ENCODE data around the gene CORO1A.

Gene CORO1A

GRCh38 chr16:30149250-30149930 lies 34.0 kb upstream of the CORO1A start:
- no peak overlapping the region for H2BK5ac ChIP-seq (ENCODE audit: low read depth, low read length, poor library complexity, severe bottlenecking)
- H2AFZ ChIP-seq (ENCODE audit: low read depth, low read length), result no peak overlapping the region
- H3K9me3 ChIP-seq (ENCODE audit: control insufficient read depth, low read length), result peaks cover 10% of the 10 kb centered on the region
- no peak overlapping the region for H3K4me2 ChIP-seq (ENCODE audit: low read length, poor library complexity, severe bottlenecking)
- no peak overlapping the region for H3K4ac ChIP-seq (ENCODE audit: low read depth in 1 of 2, low read length in 2 of 2)
- 80% methylated on average over 4 of the region's 5 CpGs for WGBS
- H3K79me1 ChIP-seq (replicated peaks; ENCODE audit: low read length, poor library complexity, severe bottlenecking), result no peaks in the 10 kb centered on the region
- DNase-seq, result no peak
- no peak overlapping the region for H3K27ac ChIP-seq (ENCODE audit: low read length, poor library complexity, severe bottlenecking)
- no peak overlapping the region for H3K9ac ChIP-seq (ENCODE audit: low read length)
- H2BK120ac ChIP-seq (ENCODE audit: low read depth, low read length), result no peak overlapping the region
- H2AK5ac ChIP-seq (ENCODE audit: low read length, severe bottlenecking), result no peak overlapping the region
- H3K18ac ChIP-seq (ENCODE audit: low read depth in 1 of 2, low read length in 2 of 2), result no peak overlapping the region
- H3K4me1 ChIP-seq (ENCODE audit: control insufficient read depth, insufficient read depth, low read depth, low read length), result no peaks in the 10 kb centered on the region
- H4K8ac ChIP-seq (ENCODE audit: low read length), result no peak overlapping the region
- H3K36me3 ChIP-seq (ENCODE audit: control insufficient read depth in 1 of 2, insufficient read depth in 2 of 2, low read depth in 1 of 2, low read length in 2 of 2), result no peaks in the 10 kb centered on the region
- no peak overlapping the region for H2BK12ac ChIP-seq (ENCODE audit: low read length in 2 of 2)
- no peaks in the 10 kb centered on the region for H3K27me3 ChIP-seq (ENCODE audit: control insufficient read depth in 1 of 2, insufficient read depth in 1 of 2, low read length in 2 of 2)
- H4K91ac ChIP-seq (ENCODE audit: low read length), result no peak overlapping the region
- H3K14ac ChIP-seq (ENCODE audit: low read length in 2 of 2), result no peak overlapping the region
- no peak overlapping the region for H2BK15ac ChIP-seq (ENCODE audit: low read depth, poor library complexity, severe bottlenecking)
- no peak overlapping the region for H3K4me3 ChIP-seq (ENCODE audit: insufficient read depth in 1 of 2, low read depth in 1 of 2, low read length in 2 of 2)
- no peak overlapping the region for H3K23ac ChIP-seq (ENCODE audit: low read length in 2 of 2)

- no peak overlapping the region for H2BK5ac ChIP-seq (ENCODE audit: low read depth, low read length, poor library complexity, severe bottlenecking)
- no peak for DNase-seq
- no peak overlapping the region for H2BK12ac ChIP-seq (ENCODE audit: low read length in 2 of 2)
- no peak overlapping the region for H3K18ac ChIP-seq (ENCODE audit: low read depth in 1 of 2, low read length in 2 of 2)
- H4K91ac ChIP-seq (ENCODE audit: low read length), result no peak overlapping the region
- no peak overlapping the region for H4K8ac ChIP-seq (ENCODE audit: low read length)
- H3K14ac ChIP-seq (ENCODE audit: low read length in 2 of 2), result no peak overlapping the region
- H3K9me3 ChIP-seq (ENCODE audit: control insufficient read depth, low read length), result peaks cover 10% of the 10 kb centered on the region
- H2BK15ac ChIP-seq (ENCODE audit: low read depth, poor library complexity, severe bottlenecking), result no peak overlapping the region
- H2AFZ ChIP-seq (ENCODE audit: low read depth, low read length), result peak overlapping the region; percentile 14
- no peaks in the 10 kb centered on the region for H3K79me1 ChIP-seq (replicated peaks; ENCODE audit: low read length, poor library complexity, severe bottlenecking)
- no peaks in the 10 kb centered on the region for H3K27me3 ChIP-seq (ENCODE audit: control insufficient read depth in 1 of 2, insufficient read depth in 1 of 2, low read length in 2 of 2)
- 74% methylated on average over 7 of the region's 7 CpGs for WGBS
- no peak overlapping the region for H3K9ac ChIP-seq (ENCODE audit: low read length)
- H3K4me2 ChIP-seq (ENCODE audit: low read length, poor library complexity, severe bottlenecking), result no peak overlapping the region
- H2AK5ac ChIP-seq (ENCODE audit: low read length, severe bottlenecking), result no peak overlapping the region
- no peaks in the 10 kb centered on the region for H3K36me3 ChIP-seq (ENCODE audit: control insufficient read depth in 1 of 2, insufficient read depth in 2 of 2, low read depth in 1 of 2, low read length in 2 of 2)
- H3K27ac ChIP-seq (ENCODE audit: low read length, poor library complexity, severe bottlenecking), result no peak overlapping the region
- H3K4me1 ChIP-seq (ENCODE audit: control insufficient read depth, insufficient read depth, low read depth, low read length), result no peaks in the 10 kb centered on the region
- no peak overlapping the region for H2BK120ac ChIP-seq (ENCODE audit: low read depth, low read length)
- no peak overlapping the region for H3K4ac ChIP-seq (ENCODE audit: low read depth in 1 of 2, low read length in 2 of 2)
- no peak overlapping the region for H3K4me3 ChIP-seq (ENCODE audit: insufficient read depth in 1 of 2, low read depth in 1 of 2, low read length in 2 of 2)
- H3K23ac ChIP-seq (ENCODE audit: low read length in 2 of 2), result peak overlapping the region in 1 of 2 experiments; percentile 94
Observed at GRCh38 chr16:30151091-30151490, 32.3 kb upstream of the CORO1A start.

GRCh38 chr16:30152517-30152916 lies 30.9 kb upstream of the CORO1A start:
- Histone ChIP-seq H4K91ac (ENCODE audit: low read length) (no peak overlapping the region), H3K79me1 (replicated peaks; ENCODE audit: low read length, poor library complexity, severe bottlenecking) (no peaks in the 10 kb centered on the region), H2BK12ac (ENCODE audit: low read length in 2 of 2) (no peak overlapping the region), H2BK120ac (ENCODE audit: low read depth, low read length) (no peak overlapping the region), H3K4me1 (ENCODE audit: control insufficient read depth, insufficient read depth, low read depth, low read length) (no peaks in the 10 kb centered on the region), H3K18ac (ENCODE audit: low read depth in 1 of 2, low read length in 2 of 2) (no peak overlapping the region), H3K4me3 (ENCODE audit: insufficient read depth in 1 of 2, low read depth in 1 of 2, low read length in 2 of 2) (no peak overlapping the region), H3K23ac (ENCODE audit: low read length in 2 of 2) (no peak overlapping the region), H3K27ac (ENCODE audit: low read length, poor library complexity, severe bottlenecking) (no peak overlapping the region), H2BK15ac (ENCODE audit: low read depth, poor library complexity, severe bottlenecking) (no peak overlapping the region), H3K9me3 (ENCODE audit: control insufficient read depth, low read length) (peaks cover 10% of the 10 kb centered on the region), H3K36me3 (ENCODE audit: control insufficient read depth in 1 of 2, insufficient read depth in 2 of 2, low read depth in 1 of 2, low read length in 2 of 2) (no peaks in the 10 kb centered on the region), H4K8ac (ENCODE audit: low read length) (no peak overlapping the region), H3K14ac (ENCODE audit: low read length in 2 of 2) (no peak overlapping the region), H2AK5ac (ENCODE audit: low read length, severe bottlenecking) (no peak overlapping the region), H2AFZ (ENCODE audit: low read depth, low read length) (no peak overlapping the region), H3K4ac (ENCODE audit: low read depth in 1 of 2, low read length in 2 of 2) (no peak overlapping the region), H3K27me3 (ENCODE audit: control insufficient read depth in 1 of 2, insufficient read depth in 1 of 2, low read length in 2 of 2) (no peaks in the 10 kb centered on the region), H3K9ac (ENCODE audit: low read length) (no peak overlapping the region), H2BK5ac (ENCODE audit: low read depth, low read length, poor library complexity, severe bottlenecking) (no peak overlapping the region), H3K4me2 (ENCODE audit: low read length, poor library complexity, severe bottlenecking) (no peak overlapping the region)
- 98% methylated on average over 6 of the region's 9 CpGs for WGBS
- DNase-seq, result no peak

GRCh38 chr16:30155188-30155587 lies 28.2 kb upstream of the CORO1A start:
- H3K18ac ChIP-seq (ENCODE audit: low read depth in 1 of 2, low read length in 2 of 2), result no peak overlapping the region
- H2BK15ac ChIP-seq (ENCODE audit: low read depth, poor library complexity, severe bottlenecking), result no peak overlapping the region
- H3K79me1 ChIP-seq (replicated peaks; ENCODE audit: low read length, poor library complexity, severe bottlenecking), result no peaks in the 10 kb centered on the region
- no peak overlapping the region for H3K4me3 ChIP-seq (ENCODE audit: insufficient read depth in 1 of 2, low read depth in 1 of 2, low read length in 2 of 2)
- no peaks in the 10 kb centered on the region for H3K9me3 ChIP-seq (ENCODE audit: control insufficient read depth, low read length)
- no peak overlapping the region for H3K4ac ChIP-seq (ENCODE audit: low read depth in 1 of 2, low read length in 2 of 2)
- WGBS, result 87% methylated on average over 3 of the region's 5 CpGs
- H3K23ac ChIP-seq (ENCODE audit: low read length in 2 of 2), result peak overlapping the region in 1 of 2 experiments; percentile 14
- DNase-seq, result no peak
- H3K27me3 ChIP-seq (ENCODE audit: control insufficient read depth in 1 of 2, insufficient read depth in 1 of 2, low read length in 2 of 2), result no peaks in the 10 kb centered on the region
- H2AK5ac ChIP-seq (ENCODE audit: low read length, severe bottlenecking), result no peak overlapping the region
- H2BK120ac ChIP-seq (ENCODE audit: low read depth, low read length), result no peak overlapping the region
- H2AFZ ChIP-seq (ENCODE audit: low read depth, low read length), result no peak overlapping the region
- no peaks in the 10 kb centered on the region for H3K4me1 ChIP-seq (ENCODE audit: control insufficient read depth, insufficient read depth, low read depth, low read length)
- H3K36me3 ChIP-seq (ENCODE audit: control insufficient read depth in 1 of 2, insufficient read depth in 2 of 2, low read depth in 1 of 2, low read length in 2 of 2), result no peaks in the 10 kb centered on the region
- no peak overlapping the region for H3K9ac ChIP-seq (ENCODE audit: low read length)
- H3K27ac ChIP-seq (ENCODE audit: low read length, poor library complexity, severe bottlenecking), result no peak overlapping the region
- no peak overlapping the region for H3K4me2 ChIP-seq (ENCODE audit: low read length, poor library complexity, severe bottlenecking)
- no peak overlapping the region for H4K91ac ChIP-seq (ENCODE audit: low read length)
- H4K8ac ChIP-seq (ENCODE audit: low read length), result no peak overlapping the region
- H3K14ac ChIP-seq (ENCODE audit: low read length in 2 of 2), result no peak overlapping the region
- no peak overlapping the region for H2BK5ac ChIP-seq (ENCODE audit: low read depth, low read length, poor library complexity, severe bottlenecking)
- H2BK12ac ChIP-seq (ENCODE audit: low read length in 2 of 2), result no peak overlapping the region
